ENCODE data around the gene PIGC. TPM values are rescaled to one million over a fixed set of nuclear protein-coding genes. Genes with fewer than 3 reads are reported as not detected.

The PIGC gene
- total and polyA plus RNA-seq, 7 donors: 15.3 to 37.4 (median 22.3) TPM

DNA sequence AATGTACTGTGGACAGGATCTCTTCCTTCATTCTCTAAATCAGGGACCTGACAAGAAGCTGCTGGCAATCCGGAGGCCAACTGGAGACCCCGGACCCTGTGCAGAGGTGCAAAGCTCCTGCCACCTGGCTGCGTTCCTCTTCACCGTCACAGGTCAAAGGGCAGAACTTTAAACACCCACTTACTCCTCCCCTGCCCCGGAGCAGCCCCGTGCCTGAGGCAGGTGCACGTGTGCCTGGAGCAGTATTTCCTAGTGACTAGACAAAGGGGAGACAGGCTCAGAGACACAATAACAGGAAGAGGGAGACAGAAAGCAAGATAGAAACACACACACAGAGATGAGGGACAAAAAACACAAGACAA lies 6.6 kb upstream of the PIGC start:
- H3K9me3 ChIP-seq: no peaks in the 10 kb centered on the region
- intact Hi-C loops (cut with DNase I): loop anchor here (2.0 kb wide), 1 partner anchor 80 kb away; no protein-coding TSS in a partner anchor
- TF ChIP-seq, protein P1, sequence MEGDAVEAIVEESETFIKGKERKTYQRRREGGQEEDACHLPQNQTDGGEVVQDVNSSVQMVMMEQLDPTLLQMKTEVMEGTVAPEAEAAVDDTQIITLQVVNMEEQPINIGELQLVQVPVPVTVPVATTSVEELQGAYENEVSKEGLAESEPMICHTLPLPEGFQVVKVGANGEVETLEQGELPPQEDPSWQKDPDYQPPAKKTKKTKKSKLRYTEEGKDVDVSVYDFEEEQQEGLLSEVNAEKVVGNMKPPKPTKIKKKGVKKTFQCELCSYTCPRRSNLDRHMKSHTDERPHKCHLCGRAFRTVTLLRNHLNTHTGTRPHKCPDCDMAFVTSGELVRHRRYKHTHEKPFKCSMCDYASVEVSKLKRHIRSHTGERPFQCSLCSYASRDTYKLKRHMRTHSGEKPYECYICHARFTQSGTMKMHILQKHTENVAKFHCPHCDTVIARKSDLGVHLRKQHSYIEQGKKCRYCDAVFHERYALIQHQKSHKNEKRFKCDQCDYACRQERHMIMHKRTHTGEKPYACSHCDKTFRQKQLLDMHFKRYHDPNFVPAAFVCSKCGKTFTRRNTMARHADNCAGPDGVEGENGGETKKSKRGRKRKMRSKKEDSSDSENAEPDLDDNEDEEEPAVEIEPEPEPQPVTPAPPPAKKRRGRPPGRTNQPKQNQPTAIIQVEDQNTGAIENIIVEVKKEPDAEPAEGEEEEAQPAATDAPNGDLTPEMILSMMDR (IDR thresholded peaks at IDR 0.05): no peak
- TF ChIP-seq POLR2AphosphoS5 (IDR thresholded peaks at IDR 0.05): no peak
- TF ChIP-seq POLR2A (IDR thresholded peaks at IDR 0.05): no peak
- TF ChIP-seq EP300 (IDR thresholded peaks at IDR 0.05): no peak
- H3K27ac ChIP-seq: peak overlapping the region in 1 of 4 donors; percentile 10
- H3K4me3 ChIP-seq: no peak overlapping the region
- peaks cover 0 to 9% (median 3%) of the 10 kb centered on the region in 4 donors for H3K4me1 ChIP-seq
- no peaks in the 10 kb centered on the region for H3K27me3 ChIP-seq
- DNase-seq: no peak
- 13 to 63% methylated on average over 7 of the region's 7 CpGs for WGBS, 2 donors
- no peaks in the 10 kb centered on the region for H3K36me3 ChIP-seq

DNA sequence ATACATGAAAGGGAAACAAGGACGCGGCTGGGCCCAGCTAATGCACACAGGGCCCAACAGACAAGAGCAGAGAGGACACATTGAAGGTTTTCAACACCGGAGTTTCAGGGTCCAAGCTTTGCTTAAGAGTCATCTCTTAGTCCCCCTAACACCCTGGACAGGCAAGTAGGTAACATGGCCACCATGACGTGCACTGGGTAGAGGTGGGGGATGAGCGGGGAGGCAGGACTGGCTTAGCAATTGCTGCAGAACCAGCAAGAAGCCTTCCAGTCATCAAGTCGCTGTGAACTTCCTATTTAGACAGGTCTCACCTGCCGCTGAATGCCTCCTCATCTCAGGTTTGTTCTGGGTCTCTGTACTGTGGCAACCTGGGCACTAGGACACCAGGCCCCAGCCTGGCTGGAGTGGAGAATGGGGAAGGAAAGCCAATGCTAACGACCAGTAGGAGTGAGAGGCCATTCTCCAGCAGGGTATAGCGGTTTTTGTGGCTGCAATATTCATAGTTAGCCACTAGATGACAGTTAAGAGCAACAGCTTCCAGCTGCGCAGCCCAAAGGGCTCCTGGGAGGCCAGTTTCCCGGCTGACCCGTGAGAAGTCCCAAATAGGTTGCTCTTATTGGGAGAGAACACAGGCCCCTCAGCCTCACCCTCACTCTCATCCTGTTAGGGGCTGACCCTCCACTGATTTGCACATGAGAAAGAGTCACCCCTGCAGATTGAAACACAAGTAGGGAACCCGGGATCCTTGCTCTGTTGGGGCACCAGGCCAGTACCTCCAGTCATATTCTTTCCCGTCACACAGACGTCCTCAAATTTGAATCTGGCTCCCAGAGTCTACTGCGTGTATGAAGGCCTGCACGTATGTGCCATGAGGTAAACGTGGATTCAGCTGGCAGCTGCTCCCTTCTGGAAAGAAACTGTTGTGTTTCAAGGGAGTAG lies 6.0 kb upstream of the PIGC start:
- peaks cover 0 to 9% (median 3%) of the 10 kb centered on the region in 4 donors for H3K4me1 ChIP-seq
- intact Hi-C loops (cut with DNase I): loop anchor here (2.0 kb wide), 1 partner anchor 81 kb away; no protein-coding TSS in a partner anchor
- H3K27ac ChIP-seq: peak overlapping the region in 1 of 4 donors; percentile 10
- TF ChIP-seq POLR2AphosphoS5 (IDR thresholded peaks at IDR 0.05): no peak
- TF ChIP-seq, protein P1 (IDR thresholded peaks at IDR 0.05): peak; percentile 62 to 93 (median 84)
- peak; percentile 74 for DNase-seq
- H3K4me3 ChIP-seq: peak overlapping the region in 1 of 4 donors; percentile 6
- H3K27me3 ChIP-seq: no peaks in the 10 kb centered on the region
- 39 to 57% methylated on average over 18 of the region's 18 CpGs for WGBS, 2 donors
- no peaks in the 10 kb centered on the region for H3K9me3 ChIP-seq
- no peaks in the 10 kb centered on the region for H3K36me3 ChIP-seq

DNA sequence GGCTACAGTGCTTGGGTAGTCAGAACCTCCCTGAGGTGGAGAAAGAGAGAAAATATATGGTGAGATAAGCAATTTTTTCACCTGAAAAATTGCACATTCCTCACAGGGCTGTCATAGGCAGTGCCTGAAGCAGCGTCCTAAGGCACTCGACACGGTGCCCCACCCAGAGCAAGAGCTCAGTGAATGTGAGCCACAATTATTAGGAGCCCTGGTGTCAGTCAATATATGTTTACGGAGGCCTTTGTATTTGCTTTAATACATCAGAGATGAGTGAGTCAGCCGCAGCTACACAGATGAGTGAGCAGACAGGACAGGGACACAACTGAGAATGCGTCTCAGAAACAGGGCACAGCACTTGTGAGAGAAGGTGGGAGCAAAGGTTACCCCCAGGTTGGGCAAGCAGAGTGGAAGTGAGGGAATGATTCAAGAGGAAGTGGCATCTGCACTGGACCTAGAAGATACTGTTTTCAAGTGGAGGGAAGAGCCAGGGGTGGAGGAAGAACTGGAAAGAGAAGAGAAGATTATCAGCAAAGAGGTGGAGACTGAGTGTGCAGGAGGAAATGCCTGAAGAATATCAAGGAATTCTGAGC lies 5.2 kb upstream of the PIGC start:
- Histone ChIP-seq H3K4me3 (no peak overlapping the region), H3K27me3 (no peaks in the 10 kb centered on the region), H3K36me3 (no peaks in the 10 kb centered on the region), H3K9me3 (no peaks in the 10 kb centered on the region), H3K27ac (no peak overlapping the region), H3K4me1 (peaks cover 0 to 15% (median 5%) of the 10 kb centered on the region in 4 donors)
- no peak for DNase-seq
- 62 to 79% methylated on average over 6 of the region's 6 CpGs for WGBS, 2 donors
- TF ChIP-seq, protein P1 (IDR thresholded peaks at IDR 0.05): no peak
- TF ChIP-seq EP300 (IDR thresholded peaks at IDR 0.05): no peak
- no peak for TF ChIP-seq POLR2A (IDR thresholded peaks at IDR 0.05)
- intact Hi-C loops (cut with DNase I): no loop called here

DNA sequence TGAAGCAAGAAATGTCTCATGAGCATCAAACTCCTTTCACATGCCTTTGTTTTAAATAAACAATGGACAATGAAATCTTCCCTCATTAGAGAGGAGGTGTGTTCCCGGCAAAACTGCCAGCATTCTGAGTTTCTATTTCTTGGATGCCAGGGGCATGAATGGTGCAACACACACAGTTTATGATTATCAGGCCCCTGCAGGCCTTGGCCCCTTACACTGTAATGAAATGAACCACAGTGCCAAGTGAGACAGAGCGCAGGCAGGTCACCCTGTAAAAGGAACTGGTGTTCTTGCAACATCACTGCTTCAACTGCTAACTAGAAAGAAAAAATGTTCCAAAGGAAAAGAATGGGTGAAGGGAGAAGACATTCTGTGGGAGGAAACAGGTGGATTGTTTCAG lies 3.8 kb upstream of the PIGC start:
- H3K27me3 ChIP-seq: no peaks in the 10 kb centered on the region
- no peak for DNase-seq
- TF ChIP-seq EP300 (IDR thresholded peaks at IDR 0.05) (no peak), POLR2A (IDR thresholded peaks at IDR 0.05) (no peak), POLR2AphosphoS5 (IDR thresholded peaks at IDR 0.05) (no peak)
- TF ChIP-seq, protein P1 (IDR thresholded peaks at IDR 0.05): no peak
- H3K4me3 ChIP-seq: no peak overlapping the region
- WGBS, 2 donors: 78 to 82% methylated on average over 2 of the region's 2 CpGs
- H3K27ac ChIP-seq: no peak overlapping the region
- intact Hi-C loops (cut with DNase I): no loop called here
- no peaks in the 10 kb centered on the region for H3K9me3 ChIP-seq
- H3K4me1 ChIP-seq: peaks cover 0 to 22% (median 12%) of the 10 kb centered on the region in 4 donors
- no peaks in the 10 kb centered on the region for H3K36me3 ChIP-seq
